Activated CD8-positive, alpha-beta T cell treated with anti-CD3 and anti-CD28 coated beads, Interleukin-2, amount 10 ng/mL, durations not matched to agents 7 days and 5 days (primary cell): ENCODE results near the gene SUN2. TPM values are rescaled to one million over a fixed set of nuclear protein-coding genes. Genes with fewer than 3 reads are reported as not detected.
"Not testable (repeated sequence)": the region's sequence is repeated elsewhere in the genome, so short reads cannot be mapped to it uniquely, and the experiment has no call there.

Source experiments
- ATAC-seq: fragments of 150-1000 bp; cut with Tn5 transposase; one replicate; pipeline ENCODE4 v1.10.0; 2021; ENCODE audit warnings: moderate library complexity
- CTCF ChIA-PET: fragments of 350-600 bp; sonication (Branson Sonifier 250); formaldehyde crosslinking; loops from one replicate; lab custom pipeline; 2021; ENCODE audit warnings: antibody characterized with exemption; lab: Charles Lee
- POLR2A ChIA-PET: fragments of 350-600 bp; sonication (Branson Sonifier 250); formaldehyde crosslinking; loops from one replicate; lab custom pipeline; 2021; ENCODE audit warnings: antibody characterized with exemption; lab: Charles Lee
- DNase-seq: peaks from one replicate; pipeline ENCODE4 v3.0.0-alpha.2; 2020
- H3K27ac Mint-ChIP-seq: one replicate; pipeline ENCODE4 v1.8.0; 2021; ENCODE audit warnings: mild to moderate bottlenecking, mixed read lengths
- H3K27me3 Mint-ChIP-seq: one replicate; pipeline ENCODE4 v1.8.0; 2021; ENCODE audit warnings: low read depth, mixed read lengths
- H3K36me3 Mint-ChIP-seq: one replicate; pipeline ENCODE4 v1.8.0; 2021; ENCODE audit warnings: low read depth, mixed read lengths
- H3K4me1 Mint-ChIP-seq: one replicate; pipeline ENCODE4 v1.8.0; 2021; ENCODE audit warnings: low read depth, mixed read lengths
- H3K4me3 Mint-ChIP-seq: one replicate; pipeline ENCODE4 v1.8.0; 2021; ENCODE audit warnings: mild to moderate bottlenecking, mixed read lengths
- H3K9me3 Mint-ChIP-seq: one replicate; pipeline ENCODE4 v1.8.0; 2022; ENCODE audit warnings: mixed read lengths; ENCODE audit not compliant: insufficient read depth
- total RNA-seq, 2 experiments: library from RNA; stranded (reverse); gene quantifications; one replicate each; pipeline ENCODE4 v1.2.3, GENCODE V29; 2021

Gene SUN2
- 100 to 1,000 TPM; 481 to 482 TPM for total RNA-seq

DNA sequence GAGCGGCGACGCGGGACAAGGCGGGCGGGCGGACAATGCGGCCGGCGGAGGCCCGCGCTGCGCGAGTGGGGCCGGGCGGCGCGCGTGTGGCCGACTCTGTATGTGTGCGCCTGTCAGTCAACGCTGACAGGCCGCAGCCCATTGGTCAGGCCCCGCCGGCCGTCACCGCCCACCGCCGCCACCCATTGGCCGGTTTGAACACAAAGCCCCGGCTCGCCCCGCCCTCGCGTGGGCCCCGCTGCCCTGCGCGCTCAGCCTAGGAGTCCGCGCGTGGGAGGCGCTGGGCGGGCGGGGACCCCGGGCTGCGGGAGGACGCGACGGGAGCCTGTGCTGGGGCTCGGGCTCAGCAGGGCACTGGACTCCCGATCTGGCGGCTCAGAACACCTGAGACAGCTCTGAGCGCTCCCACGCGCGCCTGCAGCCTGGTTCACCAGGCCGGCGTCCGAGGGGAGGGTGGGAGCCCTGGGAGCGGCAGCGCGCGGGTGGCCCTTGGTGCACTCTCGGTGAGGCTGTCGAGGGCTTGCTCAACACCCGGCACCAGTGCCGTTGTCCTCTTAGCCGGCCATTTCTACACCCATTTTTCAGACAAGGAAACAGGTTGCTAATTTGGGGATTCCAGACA, at the start of gene SUN2:
Gene SUN2 (minus strand): TSS at position 88 of the 622 bp plus-strand sequence. CDS start 3,370 bp downstream, outside the sequence.
- no peaks in the 10 kb centered on the region for H3K27me3 Mint-ChIP-seq
- H3K4me3 Mint-ChIP-seq = peak within 1 kb of the TSS; percentile 97
- peak; percentile 95 for DNase-seq
- ChIA-PET POLR2A (interaction anchor here (1.0 to 15.1 kb wide), 5 partner anchors 20 to 564 kb away, joined by 3 to 307 read pairs (median 4); partner anchors contain the start of gene RPL3), CTCF (interaction anchor here (0.8 to 2.0 kb wide), 5 partner anchors 10 to 116 kb away, joined by 3 to 11 read pairs (median 7); partner anchors contain the start of gene CBX6)
- H3K27ac Mint-ChIP-seq = peak within 1 kb of the TSS; percentile 95
- H3K36me3 Mint-ChIP-seq = peaks cover 59% of the 10 kb centered on the region
- peaks cover 52% of the 10 kb centered on the region for H3K4me1 Mint-ChIP-seq
- ATAC-seq = peak; percentile 76
- H3K9me3 Mint-ChIP-seq = no peaks in the 10 kb centered on the region

- peaks cover 19% of the 10 kb centered on the region for H3K27me3 Mint-ChIP-seq
- CTCF ChIA-PET, DNase-seq, H3K4me1 Mint-ChIP-seq, POLR2A ChIA-PET, ATAC-seq, H3K27ac Mint-ChIP-seq, H3K9me3 Mint-ChIP-seq, H3K4me3 Mint-ChIP-seq, H3K36me3 Mint-ChIP-seq: not testable (repeated sequence)
These were observed 49.3 kb upstream of the SUN2 start for GRCh38 chr22:38805041-38805593.

- DNase-seq = no peak
- POLR2A ChIA-PET = no interaction called here
- Mint-ChIP-seq H3K36me3 (no peaks in the 10 kb centered on the region), H3K27ac (no peak overlapping the region), H3K4me3 (no peak overlapping the region), H3K9me3 (no peaks in the 10 kb centered on the region), H3K27me3 (peaks cover 25% of the 10 kb centered on the region), H3K4me1 (peaks cover 12% of the 10 kb centered on the region)
- ATAC-seq = no peak
- CTCF ChIA-PET = interaction anchor here (2.6 kb wide), 1 partner anchor 34 kb away, joined by 8 read pairs; no protein-coding TSS in a partner anchor
These were observed 46.9 kb upstream of the SUN2 start for GRCh38 chr22:38802671-38803121.

DNA sequence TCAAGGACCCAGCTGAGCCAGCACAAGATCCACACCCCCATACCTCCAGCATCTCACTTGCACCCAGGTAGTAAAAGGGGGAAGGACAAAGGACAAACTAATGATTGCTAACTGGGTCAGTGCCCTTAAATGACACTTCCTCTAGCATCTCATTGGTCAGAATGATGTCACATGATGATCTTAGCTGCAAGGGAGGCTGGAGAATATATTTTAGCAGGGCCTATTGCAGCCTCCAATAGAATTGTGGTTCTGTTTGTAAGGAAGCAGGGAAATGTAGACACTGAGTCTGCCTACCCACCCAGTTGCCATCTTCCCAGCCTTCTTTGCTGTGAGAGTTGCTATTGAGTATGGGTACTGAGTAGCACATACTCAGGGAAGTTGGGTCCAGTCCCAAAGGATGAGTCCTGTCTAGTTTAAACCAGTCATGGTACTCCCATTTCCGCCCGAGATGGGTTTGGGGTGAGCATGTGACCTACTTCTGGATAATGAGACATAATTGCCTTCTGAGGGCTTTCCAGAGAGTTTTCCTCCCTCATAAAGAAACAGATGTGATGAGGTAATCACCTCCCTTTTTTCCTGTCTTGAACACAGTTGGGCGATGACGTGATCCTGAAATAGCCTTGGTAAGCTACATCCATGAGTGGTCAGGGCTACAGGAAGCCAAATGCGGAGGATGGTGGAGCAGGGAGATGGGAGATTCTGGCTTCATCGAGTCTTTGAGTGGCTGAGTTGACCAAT, 43.6 kb upstream of the SUN2 start:
- no peaks in the 10 kb centered on the region for H3K9me3 Mint-ChIP-seq
- H3K27me3 Mint-ChIP-seq = peaks cover 27% of the 10 kb centered on the region
- CTCF ChIA-PET = no interaction called here
- H3K36me3 Mint-ChIP-seq = no peaks in the 10 kb centered on the region
- ATAC-seq (no peak), DNase-seq (no peak)
- POLR2A ChIA-PET = interaction anchor here (1.0 kb wide), 1 partner anchor 14 kb away, joined by 3 read pairs; no protein-coding TSS in a partner anchor
- no peak overlapping the region for H3K4me3 Mint-ChIP-seq
- H3K27ac Mint-ChIP-seq = no peak overlapping the region
- H3K4me1 Mint-ChIP-seq = peaks cover 16% of the 10 kb centered on the region

GRCh38 chr22:38798496-38798895, 42.7 kb upstream of the SUN2 start:
- no peaks in the 10 kb centered on the region for H3K9me3 Mint-ChIP-seq
- ChIA-PET POLR2A (interaction anchor here (1.0 kb wide), 1 partner anchor 13 kb away, joined by 3 read pairs; no protein-coding TSS in a partner anchor), CTCF (interaction anchor here (1.4 kb wide), 1 partner anchor 30 kb away, joined by 3 read pairs; no protein-coding TSS in a partner anchor)
- H3K27ac Mint-ChIP-seq = no peak overlapping the region
- no peak for ATAC-seq
- H3K4me1 Mint-ChIP-seq = peaks cover 20% of the 10 kb centered on the region
- no peak overlapping the region for H3K4me3 Mint-ChIP-seq
- DNase-seq = no peak
- peaks cover 22% of the 10 kb centered on the region for H3K27me3 Mint-ChIP-seq
- H3K36me3 Mint-ChIP-seq = no peaks in the 10 kb centered on the region

DNA sequence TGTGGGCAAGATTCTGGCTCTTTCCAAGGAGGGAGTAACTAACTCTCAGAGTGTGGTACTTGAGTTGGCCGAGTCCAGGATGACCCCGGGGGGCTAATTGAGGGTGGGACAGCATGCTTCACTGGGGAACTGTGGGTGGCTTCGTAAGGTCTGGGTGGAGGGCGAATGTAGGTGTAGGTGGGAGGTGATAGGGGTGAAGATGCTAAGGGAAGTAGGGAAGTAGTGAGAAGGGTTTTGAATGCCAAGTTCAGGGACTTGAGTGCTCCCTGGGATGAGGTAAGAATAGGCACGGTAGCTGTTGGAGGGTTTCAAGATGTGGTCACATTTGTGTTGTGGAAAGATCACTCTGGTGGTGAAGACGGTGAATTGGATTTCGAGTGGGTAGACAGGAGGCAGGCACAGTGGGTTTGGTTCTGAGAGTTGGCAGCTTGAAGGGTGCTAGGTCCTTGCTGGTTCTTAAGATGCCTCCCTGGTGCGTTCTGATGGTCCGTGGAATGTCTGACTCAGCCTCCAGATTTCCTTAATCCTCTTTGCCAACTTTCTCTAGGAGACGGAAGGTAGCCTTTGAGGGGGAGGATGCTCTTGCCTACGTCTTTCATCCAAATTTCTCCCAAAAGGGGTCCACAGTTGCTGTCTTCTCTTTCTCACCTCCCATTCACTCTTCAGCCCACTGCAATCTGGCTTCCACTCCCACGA, 40.6 kb upstream of the SUN2 start:
- no peaks in the 10 kb centered on the region for H3K9me3 Mint-ChIP-seq
- no peak overlapping the region for H3K4me3 Mint-ChIP-seq
- POLR2A ChIA-PET = no interaction called here
- H3K27ac Mint-ChIP-seq = no peak overlapping the region
- ATAC-seq = no peak
- no peaks in the 10 kb centered on the region for H3K36me3 Mint-ChIP-seq
- H3K27me3 Mint-ChIP-seq = peaks cover 16% of the 10 kb centered on the region
- H3K4me1 Mint-ChIP-seq = peaks cover 28% of the 10 kb centered on the region
- CTCF ChIA-PET = no interaction called here
- DNase-seq = no peak

DNA sequence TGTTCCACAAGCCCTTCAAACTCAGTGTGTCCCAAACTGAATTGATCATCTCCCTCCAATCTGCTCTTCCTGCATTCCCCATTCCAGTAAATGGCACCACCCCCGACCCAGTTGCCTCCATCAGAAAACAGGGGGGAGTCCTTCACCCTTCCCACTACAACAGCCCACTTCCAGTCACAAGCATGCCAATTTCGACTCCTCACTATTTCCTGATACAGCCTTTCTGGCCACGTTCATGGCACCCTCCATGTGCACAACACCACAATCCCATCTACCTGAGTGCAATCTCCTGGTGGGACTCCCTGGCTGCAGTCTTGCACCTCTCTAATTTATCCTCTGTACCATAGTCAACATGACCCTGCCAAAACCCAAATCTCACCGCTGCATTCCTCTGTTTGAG, 39.8 kb upstream of the SUN2 start:
- Mint-ChIP-seq H3K4me1 (peaks cover 28% of the 10 kb centered on the region), H3K9me3 (no peaks in the 10 kb centered on the region), H3K27me3 (peaks cover 10% of the 10 kb centered on the region), H3K27ac (no peak overlapping the region), H3K4me3 (no peak overlapping the region), H3K36me3 (no peaks in the 10 kb centered on the region)
- ChIA-PET POLR2A (interaction anchor here (0.7 kb wide), 1 partner anchor 29 kb away, joined by 3 read pairs; no protein-coding TSS in a partner anchor), CTCF (interaction anchor here (1.1 kb wide), 1 partner anchor 26 kb away, joined by 4 read pairs; no protein-coding TSS in a partner anchor)
- ATAC-seq = no peak
- no peak for DNase-seq

GRCh38 chr22:38793721-38794466, 38.1 kb upstream of the SUN2 start, which contains the start of gene DNAL4:
TSS of gene DNAL4 (minus strand) at chr22:38794143. CDS start at chr22:38782731, 11,412 bp downstream.
- peaks cover 27% of the 10 kb centered on the region for H3K4me1 Mint-ChIP-seq
- ChIA-PET CTCF (no interaction called here), POLR2A (no interaction called here)
- peaks cover 10% of the 10 kb centered on the region for H3K27me3 Mint-ChIP-seq
- peak; percentile 96 for DNase-seq
- no peaks in the 10 kb centered on the region for H3K9me3 Mint-ChIP-seq
- peak; percentile 97 for ATAC-seq
- H3K36me3 Mint-ChIP-seq = no peaks in the 10 kb centered on the region
- H3K4me3 Mint-ChIP-seq = peak within 1 kb of the TSS; percentile 84
- H3K27ac Mint-ChIP-seq = peak within 1 kb of the TSS; percentile 82

GRCh38 chr22:38793317-38793716, 37.5 kb upstream of the SUN2 start:
- DNase-seq (no peak), ATAC-seq (no peak)
- POLR2A ChIA-PET = no interaction called here
- CTCF ChIA-PET = interaction anchor here (0.5 to 1.0 kb wide), 2 partner anchors 28 to 68 kb away, joined by 3 to 5 read pairs; no protein-coding TSS in a partner anchor
- peak overlapping the region; percentile 82 for H3K27ac Mint-ChIP-seq
- peaks cover 10% of the 10 kb centered on the region for H3K27me3 Mint-ChIP-seq
- no peaks in the 10 kb centered on the region for H3K9me3 Mint-ChIP-seq
- H3K36me3 Mint-ChIP-seq = no peaks in the 10 kb centered on the region
- peak overlapping the region; percentile 84 for H3K4me3 Mint-ChIP-seq
- peaks cover 21% of the 10 kb centered on the region for H3K4me1 Mint-ChIP-seq

GRCh38 chr22:38792833-38793232, 37.0 kb upstream of the SUN2 start:
- peak overlapping the region; percentile 84 for H3K4me3 Mint-ChIP-seq
- ChIA-PET POLR2A (no interaction called here), CTCF (interaction anchor here (0.5 to 1.4 kb wide), 3 partner anchors 24 to 68 kb away, joined by 3 to 8 read pairs (median 5); no protein-coding TSS in a partner anchor)
- H3K27ac Mint-ChIP-seq = peak overlapping the region; percentile 82
- DNase-seq (no peak), ATAC-seq (no peak)
- peaks cover 5% of the 10 kb centered on the region for H3K27me3 Mint-ChIP-seq
- no peaks in the 10 kb centered on the region for H3K9me3 Mint-ChIP-seq
- no peaks in the 10 kb centered on the region for H3K36me3 Mint-ChIP-seq
- H3K4me1 Mint-ChIP-seq = peaks cover 16% of the 10 kb centered on the region
